WERI-Rb-1 (cell line): ENCODE data around the gene LIN37.

Source experiments
- DNase-seq: peaks from one replicate; pipeline ENCODE4 v3.0.0-alpha.2; 2020
- H3K27ac ChIP-seq: fragments of 250-450 bp; sonication (Bioruptor Pico); 2 replicates; pipeline ENCODE4 v1.5.1; 2020; ENCODE audit warnings: mild to moderate bottlenecking, moderate library complexity
- H3K27me3 ChIP-seq: fragments of 250-450 bp; sonication (Bioruptor Pico); 2 replicates; pipeline ENCODE4 v1.5.1; 2021; ENCODE audit warnings: mild to moderate bottlenecking, low read depth, moderate library complexity; ENCODE audit not compliant: insufficient read depth, severe bottlenecking
- H3K36me3 ChIP-seq: fragments of 250-450 bp; sonication (Bioruptor Pico); 2 replicates; pipeline ENCODE4 v1.5.1; 2020; ENCODE audit warnings: mild to moderate bottlenecking, moderate library complexity
- H3K4me3 ChIP-seq: 2 replicates; pipeline ENCODE4 v1.5.1; 2011; ENCODE audit warnings: low read depth, mild to moderate bottlenecking, control low read depth, low read length
- H3K9me3 ChIP-seq: fragments of 250-450 bp; sonication (Bioruptor Pico); 2 replicates; pipeline ENCODE4 v1.5.1; 2021; ENCODE audit warnings: mild to moderate bottlenecking, moderate library complexity; ENCODE audit not compliant: severe bottlenecking
- CTCF ChIP-seq: IDR thresholded peaks from 2 replicates; pipeline ENCODE4 v1.5.1; 2011; ENCODE audit warnings: low read depth, mild to moderate bottlenecking, control low read depth, inconsistent platforms, low read length

The LIN37 gene

GRCh38 chr19:35742121-35742724 lies 6.2 kb upstream of the LIN37 start, which contains the start of gene IGFLR1:
TSS of gene IGFLR1 (minus strand) at chr19:35742452. CDS start at chr19:35741180, 1,272 bp downstream.
- TF ChIP-seq CTCF, result no peak
- peak within 1 kb of the TSS; percentile 91 for H3K27ac ChIP-seq
- H3K9me3 ChIP-seq, result no peaks in the 10 kb centered on the region
- no peaks in the 10 kb centered on the region for H3K27me3 ChIP-seq
- peak within 1 kb of the TSS; percentile 72 for H3K4me3 ChIP-seq
- peaks cover 27% of the 10 kb centered on the region for H3K36me3 ChIP-seq
- DNase-seq, result no peak

- Histone ChIP-seq H3K27ac (no peak overlapping the region), H3K4me3 (no peak overlapping the region)
These were observed 4.5 kb upstream of the LIN37 start for GRCh38 chr19:35743640-35744429.

GRCh38 chr19:35744430-35745327 lies 3.7 kb upstream of the LIN37 start:
- no peaks in the 10 kb centered on the region for H3K27me3 ChIP-seq
- peak overlapping the region; percentile 95 for H3K27ac ChIP-seq
- H3K36me3 ChIP-seq, result peaks cover 6% of the 10 kb centered on the region; the same call in 1 of the 2 replicates
- TF ChIP-seq CTCF, result peak; percentile 60
- peak overlapping the region; percentile 83 for H3K4me3 ChIP-seq
- H3K9me3 ChIP-seq, result no peaks in the 10 kb centered on the region
- peak; percentile 97 for DNase-seq

More at GRCh38 chr19:35743640-35744429, 4.5 kb upstream of the LIN37 start:
- Histone ChIP-seq H3K27me3 (no peaks in the 10 kb centered on the region), H3K36me3 (peaks cover 12% of the 10 kb centered on the region), H3K9me3 (no peaks in the 10 kb centered on the region)
- DNase-seq, result no peak
- TF ChIP-seq CTCF, result no peak

- no peaks in the 10 kb centered on the region for H3K27me3 ChIP-seq
- peaks cover 6% of the 10 kb centered on the region; the same call in 1 of the 2 replicates for H3K36me3 ChIP-seq
- TF ChIP-seq CTCF, result no peak
- H3K9me3 ChIP-seq, result no peaks in the 10 kb centered on the region
- DNase-seq, result peak; percentile 97
- H3K4me3 ChIP-seq, result peak within 1 kb of the TSS; percentile 83
- H3K27ac ChIP-seq, result peak within 1 kb of the TSS; percentile 95
These were observed 2.9 kb upstream of the LIN37 start, which contains the start of the genes PSENEN and U2AF1L4 for GRCh38 chr19:35745328-35746086. TSS of gene PSENEN (plus strand) at chr19:35745651. CDS start at chr19:35745931, 280 bp downstream. TSS of gene U2AF1L4 (minus strand) at chr19:35745418. CDS start at chr19:35745391, 27 bp downstream.

- H3K27ac ChIP-seq, result peak overlapping the region; percentile 95
- H3K9me3 ChIP-seq, result no peaks in the 10 kb centered on the region
- peaks cover 6% of the 10 kb centered on the region; the same call in 1 of the 2 replicates for H3K36me3 ChIP-seq
- H3K27me3 ChIP-seq, result no peaks in the 10 kb centered on the region
- H3K4me3 ChIP-seq, result peak overlapping the region; percentile 83
- no peak for TF ChIP-seq CTCF
- DNase-seq, result no peak
These were observed 2.3 kb upstream of the LIN37 start for GRCh38 chr19:35746087-35746462.
